ENCODE data around the gene ITPR2. TPM values are rescaled to one million over a fixed set of nuclear protein-coding genes. Genes with fewer than 3 reads are reported as not detected.

The ITPR2 gene
- total and polyA plus RNA-seq, 2 of the 13 experiments (the other 11 are each of a cell fraction or from before 2014, with no cell fraction given) = 31.9 to 81.9 TPM

- peaks cover 15 to 60% of the 10 kb centered on the region in 2 experiments for H3K36me3 ChIP-seq (replicated peaks in 1 of 2; ENCODE audit: control insufficient read depth in 1 of 2, insufficient read depth in 2 of 2, low read length in 2 of 2)
- POLR2A ChIA-PET = no interaction called here
- H3K4me3 ChIP-seq (replicated peaks in 1 of 3; ENCODE audit: insufficient read depth in 1 of 3, low read depth in 2 of 3, low read length in 3 of 3) = no peak overlapping the region
- no peaks in the 10 kb centered on the region for H3K27me3 ChIP-seq (ENCODE audit: control insufficient read depth in 1 of 2, insufficient read depth in 2 of 2, low read length in 2 of 2)
- in situ Hi-C loops (cut with HindIII; ENCODE audit: extremely low pct_ligation_motif_present, low pct_unique_long_range_greater_than_20kb) = no loop called here
- TF ChIP-seq ZNF232 (CRISPR knock-in tag; IDR thresholded peaks at IDR 0.05; ENCODE audit: borderline replicate concordance) (no peak), PAX8 (CRISPR knock-in tag; IDR thresholded peaks at IDR 0.05; ENCODE audit: borderline replicate concordance) (no peak), HNRNPK (IDR thresholded peaks at IDR 0.05; ENCODE audit: low read depth, low read length, poor library complexity, severe bottlenecking) (peak; percentile 18), ZNF547 (CRISPR knock-in tag; IDR thresholded peaks at IDR 0.05) (no peak), ZNF513 (CRISPR knock-in tag; conservative IDR thresholded peaks at IDR 0.05) (no peak), FOSL2 (CRISPR knock-in tag; IDR thresholded peaks at IDR 0.05) (peak; percentile 53)
- ATAC-seq = no peak
- no peak overlapping the region for H3K9ac ChIP-seq (ENCODE audit: insufficient read depth, low read depth, low read length)
- FAIRE-seq = no peak
- no peaks in the 10 kb centered on the region for H3K9me3 ChIP-seq (ENCODE audit: low read length)
- no peak overlapping the region for H3K4me2 ChIP-seq (ENCODE audit: low read depth, low read length)
- peaks cover 45% of the 10 kb centered on the region for H3K4me1 ChIP-seq (ENCODE audit: insufficient read depth, low read length)
- no peaks in the 10 kb centered on the region; the same call in 1 of the 2 replicates for H4K20me1 ChIP-seq (ENCODE audit: insufficient read depth, low read length)
- intact Hi-C loops (cut with micrococcal nuclease; ENCODE audit: unreplicated experiment) = no loop called here
- no TSS peak for BruUV-seq (replicated peaks)
- CTCF ChIA-PET (ENCODE audit: low intra/inter-chr PET ratio, low total read pairs) = no interaction called here
- H3K27ac ChIP-seq (ENCODE audit: extremely low read length, insufficient read depth, low read length) = no peak overlapping the region
- 100% methylated on average over 1 of the region's 1 CpG for whole genome bisulfite sequencing (ENCODE audit: low lambda C conversion rate)
- no peak overlapping the region for H2AFZ ChIP-seq (ENCODE audit: low read length)
- DNase-seq (ENCODE audit: low spot score) = no peak
- peaks cover 11% of the 10 kb centered on the region for H3K79me2 ChIP-seq (ENCODE audit: insufficient read depth, low read length)
Measured at GRCh38 chr12:26688344-26688904, 144.6 kb downstream of the ITPR2 start.

- Histone ChIP-seq H3K4me2 (ENCODE audit: low read depth, low read length) (no peak overlapping the region), H4K20me1 (ENCODE audit: insufficient read depth, low read length) (no peaks in the 10 kb centered on the region; the same call in 1 of the 2 replicates), H3K9me3 (ENCODE audit: low read length) (no peaks in the 10 kb centered on the region), H3K4me1 (ENCODE audit: insufficient read depth, low read length) (peaks cover 46% of the 10 kb centered on the region), H2AFZ (ENCODE audit: low read length) (no peak overlapping the region), H3K9ac (ENCODE audit: insufficient read depth, low read depth, low read length) (no peak overlapping the region), H3K36me3 (replicated peaks in 1 of 2; ENCODE audit: control insufficient read depth in 1 of 2, insufficient read depth in 2 of 2, low read length in 2 of 2) (peaks cover 20 to 66% of the 10 kb centered on the region in 2 experiments), H3K27me3 (ENCODE audit: control insufficient read depth in 1 of 2, insufficient read depth in 2 of 2, low read length in 2 of 2) (no peaks in the 10 kb centered on the region), H3K4me3 (replicated peaks in 1 of 3; ENCODE audit: insufficient read depth in 1 of 3, low read depth in 2 of 3, low read length in 3 of 3) (no peak overlapping the region), H3K27ac (ENCODE audit: extremely low read length, insufficient read depth, low read length) (no peak overlapping the region), H3K79me2 (ENCODE audit: insufficient read depth, low read length) (peaks cover 7% of the 10 kb centered on the region)
- no TSS peak for BruUV-seq (replicated peaks)
- intact Hi-C loops (cut with micrococcal nuclease; ENCODE audit: unreplicated experiment) = no loop called here
- ChIA-PET POLR2A (no interaction called here), CTCF (ENCODE audit: low intra/inter-chr PET ratio, low total read pairs) (no interaction called here)
- in situ Hi-C loops (cut with HindIII; ENCODE audit: extremely low pct_ligation_motif_present, low pct_unique_long_range_greater_than_20kb) = no loop called here
- DNase-seq (ENCODE audit: low spot score) = no peak
- no peak for ATAC-seq
- TF ChIP-seq ZNF138 (CRISPR knock-in tag; IDR thresholded peaks at IDR 0.05; ENCODE audit: low read depth) (no peak), ZKSCAN1 (IDR thresholded peaks at IDR 0.05; ENCODE audit: low read length) (no peak), HOXD1 (CRISPR knock-in tag; IDR thresholded peaks at IDR 0.05) (no peak), ZSCAN22 (CRISPR knock-in tag; IDR thresholded peaks at IDR 0.05) (no peak), ZNF12 (CRISPR knock-in tag; IDR thresholded peaks at IDR 0.05) (no peak), KLF16 (CRISPR knock-in tag; IDR thresholded peaks at IDR 0.05) (no peak), SIN3A (IDR thresholded peaks at IDR 0.05; ENCODE audit: borderline replicate concordance, low read depth, low read length) (no peak), ZBTB7A (CRISPR knock-in tag; IDR thresholded peaks at IDR 0.05) (no peak), SRY (CRISPR knock-in tag; IDR thresholded peaks at IDR 0.05) (no peak), ELF3 (CRISPR knock-in tag; IDR thresholded peaks at IDR 0.05) (no peak), SP1 (IDR thresholded peaks at IDR 0.05) (no peak), SP1 (CRISPR knock-in tag; IDR thresholded peaks at IDR 0.05) (no peak)
- FAIRE-seq = no peak
- 91% methylated on average over 4 of the region's 4 CpGs for WGBS (ENCODE audit: low lambda C conversion rate)
Measured at GRCh38 chr12:26686408-26686807, 146.6 kb downstream of the ITPR2 start.
